Measurements from ENCODE around the gene TNFSF12. TPM values are rescaled to one million over a fixed set of nuclear protein-coding genes. Genes with fewer than 3 reads are reported as not detected.

The TNFSF12 gene
- total and polyA plus RNA-seq, 9 of the 15 experiments (the other 6 are each of a cell fraction or from before 2014, with no cell fraction given) = 0.03 to 0.95 (median 0.19) TPM; not detected in 3

GRCh38 chr17:7577327-7578199, 28.7 kb downstream of the TNFSF12 start:
- Histone ChIP-seq H4K20me1 (replicated peaks; ENCODE audit: control insufficient read depth, insufficient read depth, low read length) (peaks cover 43% of the 10 kb centered on the region), H3K4me1 (replicated peaks in 1 of 2; ENCODE audit: control insufficient read depth in 2 of 2, insufficient read depth in 2 of 2, low read length in 2 of 2) (peaks cover 44 to 49% of the 10 kb centered on the region in 2 experiments), H3K36me3 (ENCODE audit: control insufficient read depth, insufficient read depth, low read length) (peaks cover 64% of the 10 kb centered on the region), H3K4me3 (no peak overlapping the region), H3K79me2 (ENCODE audit: control insufficient read depth, insufficient read depth, low read length) (peaks cover 84% of the 10 kb centered on the region), H3K9me3 (replicated peaks; ENCODE audit: control insufficient read depth, insufficient read depth, low read depth, low read length) (no peaks in the 10 kb centered on the region), H2AFZ (ENCODE audit: low read depth, low read length) (no peak overlapping the region), H3K27ac (ENCODE audit: extremely low read depth, low read depth, low read length) (no peak overlapping the region), H3K4me2 (ENCODE audit: insufficient read depth, low read length) (no peak overlapping the region), H3K27me3 (ENCODE audit: control insufficient read depth in 2 of 2, insufficient read depth in 2 of 2, low read length in 2 of 2) (no peaks in the 10 kb centered on the region), H3K9me1 (ENCODE audit: control insufficient read depth, insufficient read depth, low read length) (peaks cover 9% of the 10 kb centered on the region), H3K9ac (ENCODE audit: insufficient read depth in 1 of 2, low read depth in 2 of 2, low read length in 2 of 2) (no peak overlapping the region)
- FAIRE-seq = no peak
- in situ Hi-C loops (cut with MboI) = no loop called here
- WGBS (ENCODE audit: insufficient coverage, low coverage, missing lambda C conversion rate) = 65% methylated on average over 10 of the region's 17 CpGs
- no peak for DNase-seq (ENCODE audit: extremely low read depth in 1 of 4, low spot score in 3 of 4)
- no peak for ATAC-seq
- intact Hi-C loops (cut with micrococcal nuclease) = no loop called here
- ChIA-PET POLR2A (interaction anchor here (0.6 to 1.0 kb wide), 2 partner anchors 64 to 109 kb away, joined by 3 to 4 read pairs; no protein-coding TSS in a partner anchor), CTCF (ENCODE audit: low intra/inter-chr PET ratio) (no interaction called here)
- TF ChIP-seq SUPT5H (IDR thresholded peaks at IDR 0.05) (peak; percentile 36; the same call in 1 of the 2 replicates), POLR2A (conservative IDR thresholded peaks at IDR 0.05) (peak; percentile 19; the same call in 1 of the 2 replicates), ZNF277 (CRISPR knock-in tag; IDR thresholded peaks at IDR 0.05; ENCODE audit: borderline replicate concordance) (no peak), RBFOX2 (IDR thresholded peaks at IDR 0.05; ENCODE audit: low read depth, low read length) (peak; percentile 42)
- BruUV-seq (replicated peaks) = no TSS peak
